DND-41 (cell line): Measurements from ENCODE around the gene BMP7.

Source experiments
- ATAC-seq: fragments of 200-7000 bp; cut with Tn5 transposase; 3 replicates; pipeline ENCODE4 v1.9.1; 2021; ENCODE audit warnings: low read depth; ENCODE audit not compliant: insufficient read depth
- DNase-seq: peaks from one replicate; pipeline ENCODE4 v3.0.0-alpha.2; 2020
- H2AFZ ChIP-seq: 2 replicates; pipeline ENCODE4 v1.6.0; 2012; ENCODE audit warnings: low read depth, low read length
- H3K27ac ChIP-seq: 2 replicates; pipeline ENCODE4 v1.5.1; 2012; ENCODE audit warnings: low read length, inconsistent platforms
- H3K27me3 ChIP-seq: fragments of 200-600 bp; sonication (generic); 2 replicates; pipeline ENCODE4 v1.6.0; 2012; ENCODE audit warnings: low read length, mild to moderate bottlenecking, inconsistent platforms; ENCODE audit not compliant: insufficient read depth, poor library complexity
- H3K36me3 ChIP-seq: 2 replicates; pipeline ENCODE4 v1.5.1; 2012; ENCODE audit warnings: low read length, inconsistent platforms; ENCODE audit not compliant: insufficient read depth
- H3K4me1 ChIP-seq: 2 replicates; pipeline ENCODE4 v1.5.1; 2012; ENCODE audit warnings: mild to moderate bottlenecking, low read length; ENCODE audit not compliant: insufficient read depth
- H3K4me2 ChIP-seq: 2 replicates; pipeline ENCODE4 v1.6.0; 2012; ENCODE audit warnings: mild to moderate bottlenecking, moderate library complexity, low read length, inconsistent platforms; ENCODE audit not compliant: insufficient read depth
- H3K4me3 ChIP-seq, 2 experiments: fragments of 200-600 bp in 1 of 2; shearing (Covaris generic) in 1 of 2; 2 replicates each; pipeline ENCODE4 v1.5.1; 2012 to 2016; ENCODE audit warnings: inconsistent platforms in 2 of 2, low read length in 2 of 2, mild to moderate bottlenecking in 2 of 2, low read depth in 1 of 2, moderate library complexity in 1 of 2
- H3K79me2 ChIP-seq: 2 replicates; pipeline ENCODE4 v1.6.0; 2012; ENCODE audit warnings: low read length, inconsistent platforms; ENCODE audit not compliant: insufficient read depth
- H3K9ac ChIP-seq: 2 replicates; pipeline ENCODE4 v1.6.0; 2012; ENCODE audit warnings: low read depth, mild to moderate bottlenecking, inconsistent platforms, low read length, moderate library complexity
- H3K9me3 ChIP-seq: 2 replicates; pipeline ENCODE4 v1.5.1; 2012; ENCODE audit warnings: low read length, moderate library complexity, mild to moderate bottlenecking, inconsistent platforms; ENCODE audit not compliant: insufficient read depth, severe bottlenecking
- H4K20me1 ChIP-seq: 2 replicates; pipeline ENCODE4 v1.6.0; 2012; ENCODE audit warnings: low read length; ENCODE audit not compliant: insufficient read depth
- CTCF ChIP-seq: IDR thresholded peaks from 2 replicates; pipeline ENCODE4 v1.5.1; 2012; ENCODE audit warnings: borderline replicate concordance, low read length, moderate library complexity, mild to moderate bottlenecking; ENCODE audit not compliant: poor library complexity, severe bottlenecking; ENCODE audit errors: extremely low read depth
- EZH2 ChIP-seq: IDR thresholded peaks from 3 replicates; pipeline ENCODE4 v1.6.1; 2012; ENCODE audit warnings: borderline replicate concordance, low read depth, mild to moderate bottlenecking, moderate library complexity, low read length, inconsistent platforms; ENCODE audit not compliant: severe bottlenecking

BMP7 gene

GRCh38 chr20:57234556-57235251 is 31.7 kb downstream of the BMP7 start:
- no peaks in the 10 kb centered on the region for H3K9me3 ChIP-seq
- no peak overlapping the region for H3K4me3 ChIP-seq
- H3K36me3 ChIP-seq: no peaks in the 10 kb centered on the region
- no peak overlapping the region for H3K27ac ChIP-seq
- no peaks in the 10 kb centered on the region for H4K20me1 ChIP-seq
- H3K27me3 ChIP-seq: peaks cover 27% of the 10 kb centered on the region
- no peak for DNase-seq
- no peak overlapping the region for H3K9ac ChIP-seq
- H2AFZ ChIP-seq: no peak overlapping the region
- no peak for ATAC-seq
- no peaks in the 10 kb centered on the region for H3K79me2 ChIP-seq
- H3K4me1 ChIP-seq: no peaks in the 10 kb centered on the region
- no peak for TF ChIP-seq EZH2
- no peak for TF ChIP-seq CTCF
- no peak overlapping the region for H3K4me2 ChIP-seq

- Histone ChIP-seq H3K9ac (no peak overlapping the region), H3K27ac (no peak overlapping the region), H3K4me2 (no peak overlapping the region), H3K79me2 (no peaks in the 10 kb centered on the region), H3K27me3 (peaks cover 34% of the 10 kb centered on the region), H3K36me3 (no peaks in the 10 kb centered on the region), H3K4me3 (no peak overlapping the region), H3K4me1 (no peaks in the 10 kb centered on the region), H2AFZ (no peak overlapping the region), H4K20me1 (no peaks in the 10 kb centered on the region), H3K9me3 (no peaks in the 10 kb centered on the region)
- DNase-seq: no peak
- TF ChIP-seq CTCF (no peak), EZH2 (no peak)
- ATAC-seq: no peak
These were observed 34.5 kb downstream of the BMP7 start for GRCh38 chr20:57231951-57232428.

- peaks cover 32% of the 10 kb centered on the region for H3K27me3 ChIP-seq
- no peaks in the 10 kb centered on the region for H4K20me1 ChIP-seq
- no peak overlapping the region for H3K4me3 ChIP-seq
- H3K27ac ChIP-seq: no peak overlapping the region
- no peak overlapping the region for H2AFZ ChIP-seq
- no peak for TF ChIP-seq EZH2
- TF ChIP-seq CTCF: no peak
- no peaks in the 10 kb centered on the region for H3K9me3 ChIP-seq
- ATAC-seq (no peak), DNase-seq (no peak)
- no peaks in the 10 kb centered on the region for H3K4me1 ChIP-seq
- H3K79me2 ChIP-seq: no peaks in the 10 kb centered on the region
- H3K9ac ChIP-seq: no peak overlapping the region
- no peaks in the 10 kb centered on the region for H3K36me3 ChIP-seq
- no peak overlapping the region for H3K4me2 ChIP-seq
These were observed 35.3 kb downstream of the BMP7 start for GRCh38 chr20:57231161-57231560.

GRCh38 chr20:57230247-57230646 is 36.2 kb downstream of the BMP7 start:
- Histone ChIP-seq H2AFZ (no peak overlapping the region), H3K36me3 (no peaks in the 10 kb centered on the region), H3K27ac (no peak overlapping the region), H3K79me2 (no peaks in the 10 kb centered on the region), H3K4me1 (no peaks in the 10 kb centered on the region), H3K4me2 (no peak overlapping the region), H3K9ac (no peak overlapping the region), H4K20me1 (no peaks in the 10 kb centered on the region; the same call in 1 of the 2 replicates), H3K9me3 (no peaks in the 10 kb centered on the region), H3K4me3 (no peak overlapping the region), H3K27me3 (peaks cover 25% of the 10 kb centered on the region)
- TF ChIP-seq EZH2 (no peak), CTCF (no peak)
- no peak for ATAC-seq
- DNase-seq: no peak
